GM19455 (cell line): ENCODE results near the gene HMGCS1.
A peak's percentile ranks its signal among the peaks of the same experiment; 100 is the strongest.
"Not testable (repeated sequence)": the region's sequence is repeated elsewhere in the genome, so short reads cannot be mapped to it uniquely, and the experiment has no call there.

Experiments used
- ATAC-seq: cut with Tn5 transposase; IDR thresholded peaks from one replicate; pipeline ENCODE4 v1.9.1; 2021; ENCODE audit not compliant: unreplicated experiment

Gene HMGCS1

DNA sequence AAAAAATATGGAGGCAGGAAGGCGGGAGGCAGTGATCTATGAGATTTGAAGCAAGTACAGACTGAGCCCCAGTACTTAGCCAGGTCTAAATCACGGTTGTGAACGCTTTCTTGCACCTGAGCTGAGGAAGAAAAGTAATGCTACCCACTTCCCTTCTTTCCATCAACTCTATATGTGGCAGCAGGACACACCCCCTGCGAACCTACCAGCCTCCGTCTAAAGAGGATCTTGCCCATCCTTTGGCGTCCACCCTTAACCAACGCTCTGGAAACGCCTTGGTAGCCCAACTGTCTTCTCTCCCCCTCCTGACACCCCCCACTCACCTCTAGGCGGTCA lies 545 bp downstream of the HMGCS1 start:
- no peak for ATAC-seq

DNA sequence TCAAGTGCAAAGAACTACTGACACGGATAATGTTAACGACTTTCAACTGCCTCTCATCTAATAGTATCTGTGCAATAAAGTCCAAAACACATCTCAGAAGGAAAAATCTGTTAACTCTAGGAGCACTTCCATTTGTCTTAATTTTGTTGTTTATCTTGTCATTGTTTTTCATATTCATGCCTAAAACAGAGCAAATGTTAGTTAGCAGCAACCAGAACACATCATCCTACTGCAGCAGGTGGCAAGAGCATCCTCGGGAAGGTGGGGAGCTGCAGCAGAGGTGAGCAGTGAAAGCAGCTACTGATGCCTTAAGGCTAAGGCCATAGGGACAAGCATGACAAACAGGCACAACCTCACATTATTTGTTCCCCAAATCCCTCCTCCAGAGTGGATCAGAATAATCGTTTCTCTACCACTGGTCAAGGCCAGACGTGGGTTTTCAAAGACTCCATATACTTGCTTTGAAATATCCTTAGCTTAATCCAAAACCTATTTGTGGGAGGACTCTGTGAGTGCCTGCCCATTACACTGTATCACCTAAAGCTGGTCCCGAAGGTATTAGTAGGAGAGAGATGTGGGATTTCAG lies 1.0 kb downstream of the HMGCS1 start:
- no peak for ATAC-seq

- no peak for ATAC-seq
These were observed 3.6 kb downstream of the HMGCS1 start for GRCh38 chr5:43309637-43310036.

DNA sequence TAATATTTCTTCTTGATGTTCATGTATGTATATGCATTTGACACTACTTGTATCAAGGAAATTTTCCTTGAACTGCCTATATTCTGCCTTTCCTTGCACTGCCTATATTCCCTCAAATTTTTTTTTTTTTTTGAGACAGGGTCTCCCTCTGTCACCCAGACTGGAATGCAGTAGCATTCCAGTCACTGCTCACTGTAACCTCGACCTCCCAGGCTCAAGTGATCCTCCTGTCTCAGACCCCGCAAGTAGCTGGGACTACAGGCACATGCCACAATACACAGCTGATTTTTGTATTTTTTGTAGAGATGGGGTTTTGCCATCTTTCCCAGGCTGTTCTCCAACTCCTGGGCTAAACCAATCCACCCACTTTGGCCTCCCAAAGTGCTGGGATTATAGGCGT lies 4.1 kb downstream of the HMGCS1 start:
- no peak for ATAC-seq

- not testable (repeated sequence) for ATAC-seq
These were observed 6.3 kb downstream of the HMGCS1 start for GRCh38 chr5:43306954-43307353.

DNA sequence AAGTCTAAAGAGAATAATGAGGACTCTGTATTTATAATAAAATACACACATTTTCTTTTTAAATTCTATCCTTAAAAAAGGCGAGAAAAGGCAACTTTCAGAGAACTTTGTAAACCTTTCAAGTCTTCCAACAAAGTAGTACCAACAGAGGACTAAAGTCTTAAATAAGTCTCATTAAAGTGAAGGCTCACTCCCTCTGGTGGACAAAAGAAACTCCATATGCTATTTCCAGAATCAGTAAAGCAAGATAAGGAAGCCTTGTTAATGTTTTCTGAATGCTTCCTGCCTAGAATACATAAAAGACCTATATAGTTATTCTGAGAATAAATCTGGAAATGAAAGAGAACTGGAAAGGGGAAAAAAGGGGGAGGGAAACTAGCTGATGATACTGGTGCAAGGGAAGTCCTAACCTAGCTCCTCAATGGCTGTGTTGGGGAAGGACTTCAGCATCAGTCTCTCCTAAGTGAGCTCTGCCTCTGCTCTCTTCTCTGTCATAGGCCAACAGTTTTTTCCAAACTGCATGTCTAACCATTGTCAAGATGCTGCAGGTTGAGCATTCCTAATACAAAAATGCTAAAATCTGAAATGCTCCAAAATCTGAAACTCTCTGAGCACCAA lies 7.2 kb downstream of the HMGCS1 start:
- ATAC-seq, result peak; percentile 56

DNA sequence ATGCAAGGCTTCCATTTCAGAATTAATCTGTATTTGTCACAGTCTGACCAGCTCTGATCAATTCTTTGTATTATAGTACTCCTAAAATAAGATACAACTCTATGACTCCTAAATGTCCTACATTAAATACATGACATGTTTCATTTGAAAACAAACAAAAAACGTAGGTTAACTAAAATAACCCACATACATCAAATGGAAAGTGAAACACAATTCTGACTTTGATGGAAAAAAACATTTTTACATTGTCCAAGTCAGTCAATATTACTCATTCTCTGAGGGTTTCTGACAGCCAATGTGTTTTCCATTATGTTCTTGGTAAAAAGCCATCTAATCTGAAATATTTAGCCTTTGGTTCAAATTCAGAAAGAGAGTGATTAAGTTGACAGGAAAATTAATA lies 8.7 kb downstream of the HMGCS1 start:
- ATAC-seq, result no peak

DNA sequence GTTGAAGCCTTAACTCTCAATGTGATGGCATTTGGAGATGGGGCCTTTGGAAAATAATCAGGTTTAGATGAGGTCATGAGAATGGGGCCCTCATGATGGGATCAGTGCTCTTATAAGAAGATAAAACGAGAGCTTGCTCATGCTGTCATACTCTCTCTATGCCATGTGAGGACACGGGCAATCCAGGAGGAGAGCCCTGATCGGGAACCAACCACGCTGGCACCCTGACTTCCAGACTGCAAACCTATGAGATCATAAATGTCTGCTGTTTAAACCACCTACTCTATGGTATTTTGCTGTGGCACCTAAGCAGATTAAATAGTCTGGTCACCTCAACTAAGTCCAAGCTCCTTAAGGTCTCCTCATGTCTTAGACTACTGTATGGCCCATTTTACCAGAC lies 10.0 kb downstream of the HMGCS1 start:
- ATAC-seq, result no peak

DNA sequence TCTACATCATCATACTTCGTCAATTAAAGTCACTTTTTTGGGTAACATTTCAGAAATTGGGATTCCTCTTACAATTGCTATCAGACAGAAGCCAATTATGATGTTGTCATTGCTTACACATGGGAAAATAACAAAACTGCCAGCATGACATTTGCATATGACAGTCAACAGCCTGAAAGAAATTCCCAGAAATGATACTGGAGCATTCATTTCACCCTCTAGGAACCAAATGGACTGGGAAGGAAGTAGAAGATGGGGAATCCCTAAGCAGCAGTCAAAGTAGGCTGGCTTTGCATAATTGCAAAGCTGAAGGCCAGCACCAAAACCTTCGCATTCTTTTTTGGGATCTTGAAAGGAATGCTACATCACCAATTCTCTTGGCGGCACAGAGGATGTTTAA lies 10.7 kb downstream of the HMGCS1 start:
- ATAC-seq, result no peak

DNA sequence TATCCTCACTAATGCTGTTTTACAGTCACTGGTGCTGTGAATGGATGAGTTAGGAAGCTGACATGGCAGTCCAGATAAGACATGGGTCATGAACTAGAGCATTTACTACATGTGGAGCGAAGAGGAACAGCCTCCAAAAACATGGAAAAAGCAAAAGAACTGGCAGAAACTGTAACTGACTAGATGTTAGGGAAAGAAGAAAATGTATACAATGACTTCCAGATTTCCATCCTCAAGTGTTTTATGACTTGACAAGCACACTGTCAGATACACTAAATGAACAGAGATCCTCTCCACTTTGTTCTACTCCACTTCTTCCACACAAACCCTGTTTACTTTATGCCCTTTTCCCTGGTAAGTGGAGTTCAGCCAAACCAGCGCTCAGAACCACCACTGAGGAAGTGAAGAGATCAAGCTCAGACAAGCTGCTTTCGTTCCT lies 11.5 kb downstream of the HMGCS1 start:
- no peak for ATAC-seq

DNA sequence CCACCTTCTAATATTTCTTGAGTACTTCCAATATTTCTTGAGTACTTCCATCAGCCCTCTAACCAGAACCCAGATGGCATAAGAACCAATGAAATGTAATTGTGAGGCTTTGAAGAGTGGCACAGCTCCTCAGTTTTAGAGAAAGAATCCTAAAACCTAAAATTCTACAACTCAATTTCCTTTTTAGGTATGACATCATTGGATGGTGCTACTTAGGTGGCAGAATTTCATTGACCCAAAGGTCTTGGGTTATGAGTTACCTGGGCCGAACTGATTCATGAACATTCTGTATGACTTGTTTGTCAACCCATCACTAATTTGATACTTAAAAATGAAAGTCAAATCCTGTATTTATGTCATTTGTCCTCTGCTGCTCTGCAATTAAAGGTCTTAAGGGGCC lies 13.1 kb downstream of the HMGCS1 start:
- ATAC-seq, result no peak

- no peak for ATAC-seq
These were observed 14.8 kb downstream of the HMGCS1 start for GRCh38 chr5:43298443-43298842.

DNA sequence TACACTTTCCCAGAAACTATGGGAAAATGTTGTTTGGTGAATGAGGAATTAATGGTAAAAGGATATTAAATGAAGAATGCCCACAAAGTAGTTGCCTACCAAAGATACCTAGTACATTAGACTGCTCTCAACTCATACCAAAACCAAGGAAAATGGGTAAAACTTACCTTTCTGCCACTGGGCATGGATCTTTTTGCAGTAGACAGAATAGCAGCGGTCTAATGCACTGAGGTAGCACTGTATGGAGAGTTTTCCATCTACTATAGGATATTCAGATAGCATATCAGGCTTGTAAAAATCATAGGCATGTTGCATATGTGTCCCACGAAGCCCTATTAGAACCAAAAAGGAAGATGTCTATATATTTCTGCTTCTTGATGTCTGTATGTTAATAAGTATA lies 16.4 kb downstream of the HMGCS1 start:
- no peak for ATAC-seq

- no peak for ATAC-seq
These were observed 18.0 kb downstream of the HMGCS1 start for GRCh38 chr5:43295202-43295601.

- ATAC-seq, result no peak
These were observed 19.0 kb downstream of the HMGCS1 start for GRCh38 chr5:43294226-43294625.

DNA sequence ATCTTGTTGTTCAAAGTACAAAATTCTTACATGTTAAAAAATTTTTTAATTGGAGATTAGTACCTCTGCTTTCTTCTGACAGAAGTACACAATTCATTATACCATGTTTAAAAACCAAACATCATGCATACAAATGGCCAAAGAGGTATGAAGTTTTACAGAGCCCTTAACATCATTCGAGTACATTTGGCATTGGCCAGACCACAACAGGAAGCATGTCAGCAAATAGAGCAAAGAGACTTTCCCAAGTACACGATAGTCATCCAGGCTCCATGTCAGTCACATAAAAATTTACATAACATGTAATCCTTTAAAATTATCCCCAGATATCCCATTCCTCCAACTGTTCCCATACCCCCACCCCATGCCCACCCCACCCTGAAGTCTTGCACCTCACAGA lies 22.5 kb downstream of the HMGCS1 start:
- ATAC-seq, result no peak

GRCh38 chr5:43288269-43288831 lies 24.9 kb downstream of the HMGCS1 start:
- ATAC-seq, result no peak

- ATAC-seq, result no peak
These were observed 25.7 kb downstream of the HMGCS1 start for GRCh38 chr5:43287493-43287892.

- ATAC-seq, result no peak
These were observed 26.6 kb downstream of the HMGCS1 start for GRCh38 chr5:43286623-43287022.

DNA sequence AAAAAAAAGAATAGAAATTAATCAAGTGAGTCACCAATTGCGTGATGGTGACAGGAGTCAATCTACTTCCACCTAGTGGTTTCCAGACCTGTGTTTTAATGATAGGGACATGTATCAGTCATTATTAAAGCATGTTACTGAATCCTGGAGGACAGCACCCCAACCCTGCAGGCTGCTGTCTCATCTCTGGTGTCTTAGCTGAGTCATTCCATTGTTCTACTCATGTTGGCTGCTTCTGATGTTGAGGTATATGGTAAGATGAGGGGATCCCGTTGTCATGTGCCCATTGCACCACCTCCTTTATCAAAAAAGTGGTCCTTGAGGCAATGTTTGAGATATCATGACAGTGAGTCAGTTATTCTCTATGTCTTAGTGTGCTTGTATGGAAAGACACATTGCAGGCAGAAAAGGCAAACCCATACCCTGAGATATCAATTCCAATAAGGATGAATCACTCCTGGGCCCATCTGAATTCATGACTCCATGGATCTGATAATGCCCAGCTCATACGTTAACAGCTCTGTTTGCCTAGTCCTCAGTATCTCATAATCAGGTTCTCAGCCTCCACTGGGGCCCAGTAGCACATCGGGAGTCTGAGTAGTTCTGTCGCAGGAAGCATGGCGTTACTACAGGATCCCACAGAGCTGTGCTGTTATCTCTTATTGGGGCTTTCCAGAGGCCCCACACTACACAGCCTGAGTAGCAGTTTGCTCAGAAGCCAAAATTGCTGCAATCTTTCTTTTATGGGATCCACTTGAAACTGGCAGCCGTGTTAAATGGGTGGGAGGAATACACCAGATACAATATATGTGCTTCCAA lies 31.2 kb downstream of the HMGCS1 start:
- no peak for ATAC-seq

GRCh38 chr5:43279548-43280274 lies 33.5 kb downstream of the HMGCS1 start:
- ATAC-seq, result no peak
